ENCODE data around the gene CLCN5. TPM values are rescaled to one million over a fixed set of nuclear protein-coding genes. Genes with fewer than 3 reads are reported as not detected.

CLCN5 gene
- total RNA-seq, 1 experiment from 2014 or later, result 9.4 TPM

DNA sequence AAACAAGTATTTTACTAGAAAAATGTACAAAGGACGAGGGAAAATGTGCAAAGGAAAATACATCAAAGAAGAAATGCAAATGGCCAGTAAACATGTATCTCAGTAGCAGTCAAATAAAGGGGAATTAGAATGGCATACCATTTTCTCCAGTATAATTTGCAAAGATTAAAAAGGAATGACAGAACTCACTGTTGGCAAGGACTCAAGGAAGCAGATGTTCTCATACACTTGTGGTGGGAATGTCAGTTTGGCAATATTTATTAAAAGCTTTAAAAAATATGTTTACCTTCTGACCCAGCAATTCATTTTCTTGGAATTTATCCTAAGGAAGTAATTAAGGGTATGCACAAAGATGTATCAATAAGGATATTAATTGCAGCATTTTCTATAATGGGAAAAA is 7.6 kb downstream of the CLCN5 start:
- DNase-seq (ENCODE audit: extremely low read depth, low read depth), result no peak

DNA sequence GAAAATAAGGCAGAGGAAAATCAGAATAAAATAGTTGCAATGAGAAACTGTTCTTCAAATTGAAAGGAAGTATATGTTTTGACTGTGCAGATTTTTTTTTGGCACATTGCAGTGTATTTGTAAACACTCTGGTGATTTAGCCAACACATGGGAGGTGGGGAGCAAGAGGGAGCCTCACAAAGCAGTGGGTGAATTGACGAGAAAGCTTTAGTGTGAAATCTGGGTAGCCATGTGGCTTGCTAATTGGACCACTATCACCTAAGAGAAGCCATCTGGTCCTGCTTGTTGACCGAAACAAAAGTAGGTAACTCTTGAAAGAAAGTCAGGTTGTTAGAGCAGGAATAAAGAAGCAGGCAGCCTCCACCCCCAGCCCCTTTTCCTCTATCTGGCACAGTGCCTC is 10.4 kb downstream of the CLCN5 start:
- no peak for DNase-seq (ENCODE audit: extremely low read depth, low read depth)

DNA sequence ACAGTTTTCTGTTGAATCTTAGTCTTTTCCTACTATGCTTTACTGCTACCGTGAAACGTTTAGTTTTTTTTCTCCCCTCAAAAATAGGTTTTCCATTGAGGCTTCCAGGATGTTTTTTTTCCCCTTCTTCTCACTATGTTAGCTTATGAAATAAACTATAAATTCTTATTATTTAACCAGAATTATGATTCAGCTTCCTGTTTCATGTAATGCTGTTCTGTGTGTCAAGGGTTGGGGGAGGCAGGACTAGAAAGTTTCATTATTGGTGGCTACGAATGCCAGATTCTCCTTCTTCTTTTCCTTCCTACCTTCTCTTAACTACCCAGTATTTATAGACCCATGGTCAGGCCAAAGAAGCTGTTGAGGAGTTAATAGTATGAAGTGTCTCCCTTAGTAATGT is 11.8 kb downstream of the CLCN5 start:
- no peak for DNase-seq (ENCODE audit: extremely low read depth, low read depth)

DNA sequence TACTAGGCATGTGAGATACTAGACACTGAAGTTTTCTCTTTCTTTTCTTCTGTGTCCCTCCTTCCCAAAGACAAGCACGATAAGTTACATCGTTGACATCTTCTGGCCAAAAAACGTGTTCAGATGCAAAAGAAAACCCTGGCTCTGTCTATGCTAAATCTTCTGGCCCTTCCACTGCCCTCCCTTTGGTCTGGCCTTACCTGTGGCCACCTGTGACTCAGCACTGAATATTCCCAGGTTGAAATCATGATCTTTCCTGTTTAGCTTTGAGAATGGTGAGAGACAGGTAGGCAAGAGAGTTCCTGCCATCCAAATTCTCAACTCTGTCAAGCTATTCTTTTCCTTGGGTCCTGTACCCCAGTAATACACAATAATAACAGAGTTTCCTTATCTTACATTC is 12.3 kb downstream of the CLCN5 start:
- no peak for DNase-seq (ENCODE audit: extremely low read depth, low read depth)

DNA sequence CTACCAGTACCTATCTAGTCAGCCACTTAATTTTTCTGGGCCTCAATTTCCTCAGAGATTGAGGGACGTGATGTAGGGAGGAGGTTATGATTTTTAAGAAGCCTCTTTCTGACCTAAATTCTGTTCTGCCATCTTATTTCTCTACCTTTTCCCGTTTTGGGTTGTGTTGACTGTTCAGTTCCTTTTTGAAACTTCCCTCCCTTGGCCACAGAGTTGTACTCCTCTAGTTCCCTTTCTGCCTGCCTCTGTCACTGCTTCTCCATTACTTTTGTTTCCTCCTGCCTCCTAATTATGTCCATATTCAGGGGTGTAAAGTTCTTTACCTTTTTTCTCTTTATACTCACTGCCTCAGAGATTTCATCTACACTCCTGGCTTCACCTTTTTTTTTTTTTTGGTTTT is 25.4 kb downstream of the CLCN5 start:
- no peak for DNase-seq (ENCODE audit: extremely low read depth, low read depth)

DNA sequence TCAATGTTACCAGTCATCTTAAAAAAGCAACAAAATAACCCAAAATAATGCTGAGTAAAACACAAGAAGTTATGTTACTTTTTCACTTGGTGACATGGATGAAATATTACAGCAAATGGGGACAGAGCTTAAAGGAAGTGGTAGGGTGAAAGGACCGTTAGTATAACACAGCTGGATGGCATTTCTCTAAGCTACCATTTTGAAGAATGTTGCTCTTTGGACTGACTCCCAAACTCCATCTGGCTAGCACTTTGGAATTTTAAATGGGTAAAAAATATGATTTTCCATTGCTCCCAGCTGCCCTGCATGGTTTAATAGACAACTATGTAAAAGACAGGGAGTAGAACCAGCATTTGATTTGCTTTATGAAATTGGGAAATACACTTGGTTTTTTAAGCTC is 27.6 kb downstream of the CLCN5 start:
- DNase-seq (ENCODE audit: extremely low read depth, low read depth), result no peak

DNA sequence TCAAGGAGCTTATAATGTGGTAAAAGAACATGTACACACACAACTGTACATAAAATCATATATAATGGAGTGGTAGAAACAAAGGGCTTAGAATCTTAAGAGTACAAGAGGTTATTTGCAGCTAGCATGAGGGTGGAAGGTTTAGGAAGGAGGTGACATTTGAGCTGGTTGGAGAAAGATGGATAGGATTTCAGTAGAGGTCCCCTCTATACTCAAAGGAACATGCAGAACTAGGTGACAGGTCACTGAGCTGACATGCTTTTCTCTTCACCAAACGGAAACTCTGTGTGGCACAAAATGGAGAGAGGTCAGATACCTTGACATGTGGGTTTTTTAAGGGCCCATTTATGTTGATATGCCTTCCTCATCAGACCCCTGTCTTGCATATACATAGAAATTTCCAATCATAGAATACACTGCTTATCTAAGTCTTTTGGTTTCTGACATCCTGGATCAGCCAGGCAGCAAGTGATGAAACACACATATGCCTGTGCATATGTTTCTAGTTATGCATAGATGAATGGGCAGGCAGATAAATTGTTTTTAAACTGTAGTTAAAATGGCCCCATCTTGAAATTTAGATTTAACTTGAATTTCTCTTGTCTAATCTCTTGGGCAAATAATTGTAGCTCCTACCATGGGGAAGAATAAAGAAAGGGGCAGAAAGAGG is 29.3 kb downstream of the CLCN5 start:
- DNase-seq (ENCODE audit: extremely low read depth, low read depth), result no peak

DNA sequence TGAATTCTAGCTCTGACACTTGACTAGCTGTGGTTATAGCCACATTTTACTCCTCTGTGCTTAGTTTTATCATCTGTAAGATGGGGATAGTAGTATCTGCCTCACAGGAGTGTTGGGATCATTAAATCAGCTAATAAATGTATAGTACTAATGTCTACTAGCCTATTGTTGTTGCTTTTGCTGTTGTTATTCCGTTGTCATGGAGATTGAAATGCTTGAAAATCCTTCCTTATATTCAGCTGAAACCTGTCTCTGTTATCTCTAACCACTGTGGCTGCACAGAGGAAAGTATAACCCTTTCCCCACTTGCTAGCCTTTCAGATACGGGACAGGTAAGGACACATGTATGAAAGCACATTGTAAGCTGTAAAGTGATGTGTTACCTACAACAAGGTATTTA is 33.9 kb downstream of the CLCN5 start:
- DNase-seq (ENCODE audit: extremely low read depth, low read depth), result no peak

DNA sequence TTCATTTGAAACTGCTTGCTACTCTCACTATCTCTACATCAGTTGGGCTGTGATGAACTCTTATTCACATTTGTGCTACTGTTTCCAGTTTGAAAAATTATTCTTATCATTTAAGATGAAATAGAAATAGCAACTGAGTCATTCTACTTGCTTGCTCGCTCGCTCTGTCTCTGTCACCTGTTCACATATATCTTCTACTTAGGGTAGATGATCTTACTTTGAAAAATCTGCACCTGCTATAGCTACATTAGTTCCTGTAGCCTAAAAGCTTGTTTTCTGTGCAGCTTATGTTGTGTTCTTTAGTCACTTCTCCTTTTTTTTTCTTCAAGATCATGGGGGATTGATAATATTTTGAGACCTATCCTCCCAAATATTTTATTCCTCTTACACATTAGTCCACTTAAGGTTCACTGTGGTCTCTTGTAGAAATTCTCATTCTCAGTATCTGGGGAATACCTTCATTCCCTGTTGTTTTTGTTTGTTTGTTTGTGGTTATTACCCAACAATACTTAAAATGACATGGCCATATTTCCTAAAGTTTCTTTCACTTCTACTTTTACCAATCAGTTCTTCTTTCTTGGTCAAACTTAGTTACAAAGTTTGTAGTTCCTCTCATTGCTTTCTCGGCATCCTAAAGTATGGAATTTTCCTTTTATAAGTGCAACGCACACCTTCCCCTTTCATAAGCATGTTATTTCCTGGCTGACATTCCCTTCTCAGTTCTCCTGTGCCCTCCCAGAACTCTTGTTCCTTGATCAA is 36.5 kb downstream of the CLCN5 start:
- no peak for DNase-seq (ENCODE audit: extremely low read depth, low read depth)

DNA sequence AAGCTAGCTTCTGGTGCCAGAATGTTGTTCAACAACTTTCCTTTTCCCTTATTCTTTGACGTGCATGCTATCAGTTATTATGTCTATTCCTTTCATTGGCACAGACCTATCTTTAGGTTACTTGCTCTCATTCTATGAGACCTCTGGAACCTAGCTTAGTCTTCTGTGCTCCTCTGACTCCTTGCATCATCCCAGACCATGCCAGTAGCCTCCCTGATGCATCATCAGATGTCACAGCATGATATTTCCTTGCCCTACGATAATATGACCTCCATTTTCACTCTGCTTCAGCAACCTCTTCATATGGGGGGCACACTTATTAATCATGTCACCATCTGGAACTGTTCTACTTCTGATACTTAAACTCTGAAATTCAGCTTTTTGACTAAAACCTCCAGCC is 37.2 kb downstream of the CLCN5 start:
- no peak for DNase-seq (ENCODE audit: extremely low read depth, low read depth)

DNA sequence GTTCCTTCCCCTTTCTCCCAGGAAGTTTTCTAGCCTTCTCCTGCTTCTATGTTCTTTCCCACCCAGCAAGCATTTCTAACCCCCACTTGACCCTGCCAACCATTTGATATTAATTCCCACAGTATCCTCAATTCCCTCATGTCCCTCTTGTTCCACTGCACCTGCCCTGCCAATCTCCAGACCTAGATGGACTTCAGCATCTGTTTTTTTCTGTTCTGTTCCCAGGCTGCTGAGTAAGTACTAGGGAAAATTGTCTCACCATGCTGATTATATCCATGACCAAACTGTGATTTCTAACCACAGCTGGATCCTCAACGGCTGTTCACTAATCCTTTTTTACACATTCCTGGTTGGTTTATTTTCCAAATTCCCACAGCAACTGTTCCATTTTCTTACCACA is 37.7 kb downstream of the CLCN5 start:
- DNase-seq (ENCODE audit: extremely low read depth, low read depth), result no peak

DNA sequence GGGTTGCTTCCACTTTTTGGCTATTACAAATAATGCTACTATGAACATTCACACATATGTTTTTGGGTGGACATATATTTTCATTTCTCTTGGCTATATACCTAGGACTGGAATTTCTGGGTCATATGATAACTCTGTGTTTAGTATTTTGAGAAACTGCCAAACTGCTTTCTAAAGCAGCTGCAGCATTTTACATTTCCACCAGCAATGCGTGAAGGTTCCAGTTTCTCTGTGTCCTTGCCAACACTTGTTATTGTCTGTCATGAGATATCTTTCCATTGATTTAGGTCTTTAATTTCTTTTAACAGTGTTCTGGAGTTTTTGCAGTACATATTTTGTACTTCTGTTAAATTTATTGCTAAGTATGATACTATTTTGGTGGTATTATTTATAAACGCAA is 48.3 kb downstream of the CLCN5 start:
- no peak for DNase-seq (ENCODE audit: extremely low read depth, low read depth)

DNA sequence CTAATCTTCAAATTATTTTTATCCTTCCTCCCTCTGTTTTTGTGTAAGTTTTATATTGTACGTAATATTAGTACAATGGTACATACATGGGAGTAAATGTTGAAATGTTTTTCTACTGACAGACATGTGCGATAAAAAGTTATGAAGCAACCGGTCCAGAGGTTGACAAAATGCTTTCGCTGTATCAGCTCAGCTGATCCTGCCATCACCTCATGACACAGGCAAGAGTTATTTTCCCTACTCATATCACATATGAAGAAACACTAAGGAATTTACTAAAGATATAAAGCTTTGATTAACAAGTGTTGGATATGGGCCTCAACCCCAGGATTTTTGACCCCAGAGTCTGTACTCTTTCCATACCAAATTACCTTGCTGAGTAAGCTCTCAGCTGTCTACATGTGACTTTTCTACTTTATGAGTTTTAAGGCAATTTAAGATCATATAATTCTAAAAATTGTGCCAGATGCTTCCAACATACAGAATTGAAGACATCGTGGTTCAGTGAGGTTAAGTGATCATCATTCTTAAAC is 50.0 kb downstream of the CLCN5 start:
- DNase-seq (ENCODE audit: extremely low read depth, low read depth), result no peak

DNA sequence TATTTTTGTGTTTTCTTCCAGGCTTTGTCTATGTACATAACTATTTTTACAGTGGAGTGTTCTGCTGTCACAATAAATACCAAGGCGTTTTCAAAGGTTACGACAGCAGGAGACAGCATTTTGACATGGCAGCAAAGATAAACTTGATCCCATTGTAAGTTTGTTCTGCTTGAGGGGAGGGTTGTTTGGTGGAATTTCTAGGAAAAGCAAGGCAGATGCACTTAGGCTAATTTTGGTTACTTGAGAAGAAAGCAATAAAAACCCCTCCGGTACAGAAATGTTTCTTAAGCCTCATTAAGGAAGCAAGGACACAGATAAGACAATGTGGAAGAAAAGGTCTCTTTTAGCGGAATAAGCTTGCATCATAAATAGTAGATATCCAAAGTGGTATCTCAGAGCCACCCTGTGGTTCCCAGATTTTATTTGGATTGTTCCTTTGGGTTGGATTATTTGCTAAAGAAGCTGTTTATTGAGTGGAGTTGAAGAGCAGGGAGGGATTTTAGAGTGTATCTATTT is 54.3 kb downstream of the CLCN5 start:
- no peak for DNase-seq (ENCODE audit: extremely low read depth, low read depth)

DNA sequence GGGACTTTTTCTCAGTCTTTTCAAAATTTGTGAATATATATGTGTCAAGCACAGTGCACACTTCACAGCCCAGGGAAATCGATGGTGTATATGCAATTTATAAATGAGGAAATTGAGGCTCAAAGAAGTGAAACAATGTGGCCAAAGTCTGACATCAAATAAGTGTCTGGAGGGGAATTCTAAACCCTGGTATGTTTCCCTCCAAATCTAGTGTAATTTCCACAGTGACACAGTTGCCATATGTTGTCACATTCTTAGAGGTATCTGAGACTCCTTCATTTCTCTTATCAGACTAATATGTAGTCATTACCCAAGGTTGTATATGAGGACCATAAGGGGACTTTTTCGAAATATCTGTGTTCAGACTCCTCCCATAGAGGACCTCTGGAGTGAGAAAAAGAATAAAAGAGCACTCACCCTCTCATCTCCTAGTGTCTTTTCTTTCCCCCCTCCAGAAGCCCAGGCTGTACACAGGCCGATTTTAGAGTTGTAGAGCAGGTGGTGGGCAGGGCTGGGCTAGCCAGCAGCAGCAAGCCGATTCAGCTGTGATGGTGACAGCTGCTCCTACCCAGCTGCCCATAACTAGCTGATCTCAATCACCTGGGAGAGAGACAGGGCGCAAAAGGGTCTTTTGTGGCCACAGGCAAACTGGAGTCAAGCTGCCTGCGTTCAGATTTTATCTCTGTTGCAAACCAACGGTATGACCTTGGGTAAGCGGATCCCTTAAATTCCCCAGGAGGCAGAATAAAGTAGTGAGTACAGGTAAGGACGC is 55.1 kb downstream of the CLCN5 start:
- DNase-seq (ENCODE audit: extremely low read depth, low read depth), result no peak

DNA sequence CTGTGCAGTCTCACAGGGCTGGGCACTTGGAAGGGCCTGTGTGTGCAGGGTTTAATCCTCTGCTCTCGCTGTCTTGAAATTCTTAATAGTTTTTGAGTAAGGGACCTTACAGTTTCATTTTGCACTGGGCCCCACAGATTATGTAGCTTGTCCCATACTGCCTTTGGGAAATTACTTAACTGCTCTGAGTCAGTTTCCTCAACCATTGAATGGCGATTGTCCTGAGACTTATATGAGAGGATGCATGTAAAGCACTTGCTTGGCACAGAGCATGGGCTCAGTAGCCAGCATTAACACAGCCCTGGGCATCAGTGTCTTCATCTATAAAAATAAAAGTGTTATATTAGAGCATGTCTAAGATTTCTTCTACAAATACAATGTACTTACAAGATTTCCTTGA is 55.8 kb downstream of the CLCN5 start:
- DNase-seq (ENCODE audit: extremely low read depth, low read depth), result no peak

DNA sequence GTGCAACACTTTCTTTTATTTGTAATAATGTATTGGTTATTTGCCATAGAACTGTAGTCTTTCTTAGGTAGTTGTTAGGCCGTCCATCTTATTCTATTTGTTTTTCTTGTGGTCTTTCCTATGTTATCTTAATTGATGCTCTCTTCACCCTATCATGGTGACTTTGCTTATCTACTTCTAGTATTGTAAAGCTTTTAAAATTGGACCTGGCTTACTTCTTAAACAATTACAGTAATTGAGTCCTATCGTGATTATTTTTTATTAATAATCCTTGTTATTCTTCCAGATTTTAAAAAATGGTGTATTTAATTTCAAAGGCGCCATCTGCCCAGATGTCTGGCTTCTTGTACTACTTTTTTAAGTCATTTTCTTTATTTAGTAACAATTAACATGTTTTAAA is 63.7 kb downstream of the CLCN5 start:
- no peak for DNase-seq (ENCODE audit: extremely low read depth, low read depth)

DNA sequence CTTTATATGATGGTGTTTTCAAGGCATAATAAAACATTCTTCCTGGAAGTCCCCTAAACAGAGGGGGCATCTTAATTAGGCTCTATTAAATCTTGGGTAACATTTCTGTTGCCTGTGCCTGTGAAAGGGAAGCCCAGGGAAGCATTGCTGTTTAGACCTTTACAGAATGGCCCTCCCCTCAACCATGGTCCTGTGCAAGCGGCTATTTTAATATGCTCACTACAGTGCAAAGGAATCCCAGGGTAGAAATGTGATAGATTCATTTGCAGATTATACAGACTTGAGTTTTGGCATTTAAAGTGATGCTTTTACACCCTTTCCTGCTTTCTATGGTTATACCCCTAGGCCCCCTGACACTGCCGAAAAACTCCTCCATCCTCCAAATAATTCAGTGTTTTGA is 65.3 kb downstream of the CLCN5 start:
- no peak for DNase-seq (ENCODE audit: extremely low read depth, low read depth)

DNA sequence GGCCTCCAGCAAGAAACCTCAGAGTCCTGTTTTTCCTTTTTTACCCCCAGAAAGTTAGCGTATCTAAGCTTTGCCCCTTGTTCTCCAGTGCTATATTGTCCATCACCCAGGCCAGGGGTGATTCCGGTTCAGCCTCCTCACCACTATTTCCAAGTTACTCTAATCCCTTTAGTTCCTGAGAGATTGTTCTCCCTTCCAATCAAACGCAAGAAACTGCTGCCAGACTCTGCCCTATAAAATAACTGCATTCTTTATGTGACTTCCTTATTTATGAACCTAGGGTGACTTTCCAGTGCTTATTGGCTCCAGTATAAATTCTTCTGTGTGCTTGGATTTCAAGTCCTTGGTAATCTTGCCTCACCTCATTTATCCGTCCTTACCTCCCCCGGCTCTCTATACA is 65.7 kb downstream of the CLCN5 start:
- no peak for DNase-seq (ENCODE audit: extremely low read depth, low read depth)

DNA sequence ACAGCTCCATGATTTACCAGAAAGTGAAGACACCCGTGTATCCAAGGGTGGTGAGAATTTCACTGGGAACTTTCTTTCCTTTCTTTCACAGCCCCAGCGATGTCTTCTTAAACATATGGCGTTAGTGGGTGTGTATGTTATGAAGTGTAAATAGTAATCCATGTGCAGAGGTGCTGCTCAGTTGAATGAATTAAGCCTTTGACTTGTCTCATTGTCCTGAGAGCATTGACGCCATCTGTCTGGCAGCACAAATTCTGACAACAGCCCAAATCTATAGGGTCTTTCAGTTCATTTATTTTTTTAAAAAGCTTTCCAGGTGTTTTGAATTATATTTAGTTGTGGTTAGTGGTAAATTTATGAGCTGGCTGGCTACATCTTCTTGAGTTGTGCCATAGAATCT is 69.4 kb downstream of the CLCN5 start:
- no peak for DNase-seq (ENCODE audit: extremely low read depth, low read depth)

DNA sequence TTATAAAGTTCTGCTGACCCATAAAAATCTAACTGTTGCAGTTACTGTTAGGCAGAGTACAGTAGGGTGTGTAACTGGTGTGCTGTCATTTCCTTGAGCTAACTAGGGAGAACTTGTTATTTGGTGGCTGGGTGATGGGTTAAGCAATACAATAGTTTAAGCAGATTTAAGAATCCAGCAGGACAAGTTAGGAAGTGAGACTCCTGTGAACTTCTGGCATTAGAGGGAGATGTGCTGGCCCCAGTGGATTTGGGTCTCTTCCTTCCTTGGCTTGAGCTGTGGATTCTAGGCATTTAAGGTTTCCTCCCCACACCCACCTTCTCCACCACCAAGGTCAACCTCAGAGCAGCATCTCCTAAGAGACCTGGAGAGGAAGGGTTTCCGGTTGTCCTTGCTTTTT is 70.5 kb downstream of the CLCN5 start:
- DNase-seq (ENCODE audit: extremely low read depth, low read depth), result no peak
